ENCODE measurements around the gene R3HDML.

The R3HDML gene

GRCh38 chr20:44364780-44365179, 27.9 kb downstream of the R3HDML start:
- no peak for DNase-seq

DNA sequence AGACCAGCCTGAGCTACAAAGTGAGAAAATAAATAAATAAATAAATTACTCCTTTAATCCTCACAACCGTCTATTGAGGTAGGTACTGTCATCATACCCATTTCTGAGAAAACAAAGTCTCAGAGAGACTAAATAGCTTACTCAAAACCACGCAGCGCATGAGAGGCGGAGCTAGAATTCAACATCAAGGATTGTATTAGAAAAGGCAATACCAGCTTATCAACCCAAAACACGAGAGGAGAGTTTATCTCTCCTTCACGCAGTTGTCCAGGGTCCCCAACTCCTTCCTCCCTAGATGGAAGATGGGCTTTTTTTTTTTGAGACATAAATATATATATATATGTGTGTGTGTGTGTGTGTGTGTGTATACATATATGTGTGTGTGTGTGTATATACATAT, 30.9 kb downstream of the R3HDML start:
- DNase-seq = no peak

GRCh38 chr20:44370639-44371218, 33.9 kb downstream of the R3HDML start:
- peak; percentile 95 for DNase-seq

- no peak for DNase-seq
Measured at GRCh38 chr20:44382641-44383040, 45.8 kb downstream of the R3HDML start.

DNA sequence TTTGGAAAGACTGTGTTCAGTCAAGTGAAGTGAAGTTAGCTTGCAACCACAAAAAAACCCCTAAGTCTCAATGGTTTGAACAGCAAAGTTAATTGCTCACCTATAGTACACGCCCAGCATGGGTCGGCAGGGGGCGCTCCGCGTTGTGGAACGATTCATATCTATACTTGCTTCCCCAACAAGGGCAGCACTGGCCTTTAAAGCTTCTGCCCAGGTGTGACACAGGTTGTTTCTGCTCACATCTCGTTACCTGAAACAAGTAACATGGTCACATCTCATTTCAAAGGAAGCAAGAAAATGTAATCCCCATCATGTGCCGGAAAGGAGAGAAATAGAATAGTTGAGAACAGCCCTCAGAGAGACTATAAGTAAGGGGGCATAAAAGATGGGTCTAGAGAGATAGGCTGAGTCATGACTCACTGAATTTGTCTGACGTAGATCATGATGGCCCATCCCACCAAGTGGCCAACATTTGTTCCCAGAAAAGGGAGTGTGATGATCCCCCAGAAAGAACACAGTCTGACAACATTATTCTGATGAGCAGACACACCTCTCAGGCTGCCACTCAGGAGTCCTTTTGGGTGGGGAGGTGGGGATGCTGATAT, 47.7 kb downstream of the R3HDML start:
- peak; percentile 91 for DNase-seq

GRCh38 chr20:44388466-44389023, 51.7 kb downstream of the R3HDML start:
- peak; percentile 86 for DNase-seq

DNA sequence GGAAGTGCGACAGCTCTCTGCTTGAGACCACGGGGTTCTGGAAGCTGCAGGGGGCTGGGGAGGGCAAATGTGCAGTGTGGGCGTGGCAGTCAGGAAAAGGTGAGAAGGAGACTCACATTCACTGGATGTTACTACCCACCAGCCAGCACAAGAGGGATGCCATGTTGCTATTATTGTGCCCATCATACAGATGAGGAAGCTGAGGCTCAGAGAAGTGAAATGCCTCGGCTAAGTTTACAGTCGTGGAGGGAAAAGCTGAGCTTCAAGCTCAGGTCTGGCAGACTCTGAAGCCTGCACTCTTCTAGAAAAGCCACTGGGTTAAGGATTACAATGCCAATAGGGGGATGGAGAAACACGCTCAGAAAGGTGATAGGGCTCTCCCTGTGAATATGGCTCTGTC, 53.0 kb downstream of the R3HDML start:
- DNase-seq = no peak

DNA sequence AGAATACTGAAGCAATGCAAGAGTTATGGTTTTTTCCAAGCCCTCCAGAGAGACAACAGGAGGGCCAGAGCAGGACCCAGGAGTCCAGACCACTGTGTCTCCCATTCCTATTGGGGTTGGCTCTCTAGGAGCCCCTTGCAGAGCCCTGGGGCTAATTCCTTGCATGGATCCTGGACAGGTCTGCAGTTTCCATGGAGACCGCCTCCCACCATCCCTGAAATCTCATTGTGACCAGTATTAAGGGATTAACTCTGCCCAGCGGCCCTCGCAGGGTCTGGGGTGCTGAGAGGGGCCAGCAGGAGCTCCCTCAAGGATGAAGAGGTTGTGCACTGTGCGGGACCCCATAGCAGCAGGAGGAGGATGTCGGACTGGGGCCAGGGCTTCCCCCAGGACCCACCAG, 53.4 kb downstream of the R3HDML start:
- no peak for DNase-seq

GRCh38 chr20:44392088-44392775, 55.4 kb downstream of the R3HDML start:
- DNase-seq = no peak

GRCh38 chr20:44392776-44393607, 56.1 kb downstream of the R3HDML start:
- DNase-seq = peak; percentile 60

DNA sequence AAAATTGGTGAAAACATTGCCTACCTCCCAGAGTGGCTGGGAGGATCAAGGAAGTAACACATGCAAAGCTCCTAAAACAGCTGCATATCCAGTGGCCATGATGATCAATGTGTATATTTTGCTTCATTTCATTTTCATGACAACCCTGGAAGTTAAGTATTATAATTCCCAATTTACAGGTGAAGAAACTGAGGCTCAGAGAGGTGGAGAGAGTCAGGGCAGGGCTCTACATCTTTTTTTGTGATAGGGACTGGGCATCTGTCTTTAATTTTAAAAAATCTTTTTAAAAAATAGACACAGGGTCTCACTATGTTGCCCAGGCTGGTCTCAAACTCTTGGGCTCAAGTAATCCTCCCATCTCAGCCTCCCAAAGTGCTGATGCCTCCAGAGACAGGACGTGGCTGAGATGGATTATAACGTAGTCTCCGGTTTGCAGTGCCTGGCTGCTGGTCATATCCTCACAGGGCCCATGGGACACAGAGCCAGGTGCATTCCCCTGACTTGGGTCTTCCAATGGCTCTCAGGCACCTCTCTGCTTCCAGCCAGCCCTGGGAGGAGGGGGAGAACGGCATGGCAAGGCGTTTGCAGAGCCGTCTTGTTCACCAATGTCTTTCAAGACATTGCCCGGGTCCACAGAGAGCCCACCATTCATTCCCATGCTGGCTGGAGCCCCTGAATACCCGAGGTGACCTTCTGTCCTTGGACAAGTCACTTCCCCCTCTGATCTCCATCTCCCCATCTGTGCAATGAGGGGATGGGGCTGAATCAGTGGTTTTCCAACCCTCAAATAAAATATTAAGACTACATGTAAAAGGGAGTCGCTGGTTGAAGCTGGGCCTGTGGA, 57.0 kb downstream of the R3HDML start:
- no peak for DNase-seq

DNA sequence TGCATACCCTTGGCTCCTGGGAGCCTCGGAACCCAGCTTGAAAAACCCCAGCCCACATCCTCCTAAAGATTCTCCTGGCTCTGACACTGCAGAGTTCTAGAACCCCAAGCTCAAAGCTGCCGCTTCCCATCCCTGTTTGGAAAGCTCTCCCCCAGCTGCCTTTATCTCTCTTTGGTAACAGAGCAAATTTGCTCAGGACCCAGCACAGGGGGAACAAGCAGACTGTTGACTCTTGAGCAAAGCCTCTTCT, 57.5 kb downstream of the R3HDML start:
- peak; percentile 35 for DNase-seq

DNA sequence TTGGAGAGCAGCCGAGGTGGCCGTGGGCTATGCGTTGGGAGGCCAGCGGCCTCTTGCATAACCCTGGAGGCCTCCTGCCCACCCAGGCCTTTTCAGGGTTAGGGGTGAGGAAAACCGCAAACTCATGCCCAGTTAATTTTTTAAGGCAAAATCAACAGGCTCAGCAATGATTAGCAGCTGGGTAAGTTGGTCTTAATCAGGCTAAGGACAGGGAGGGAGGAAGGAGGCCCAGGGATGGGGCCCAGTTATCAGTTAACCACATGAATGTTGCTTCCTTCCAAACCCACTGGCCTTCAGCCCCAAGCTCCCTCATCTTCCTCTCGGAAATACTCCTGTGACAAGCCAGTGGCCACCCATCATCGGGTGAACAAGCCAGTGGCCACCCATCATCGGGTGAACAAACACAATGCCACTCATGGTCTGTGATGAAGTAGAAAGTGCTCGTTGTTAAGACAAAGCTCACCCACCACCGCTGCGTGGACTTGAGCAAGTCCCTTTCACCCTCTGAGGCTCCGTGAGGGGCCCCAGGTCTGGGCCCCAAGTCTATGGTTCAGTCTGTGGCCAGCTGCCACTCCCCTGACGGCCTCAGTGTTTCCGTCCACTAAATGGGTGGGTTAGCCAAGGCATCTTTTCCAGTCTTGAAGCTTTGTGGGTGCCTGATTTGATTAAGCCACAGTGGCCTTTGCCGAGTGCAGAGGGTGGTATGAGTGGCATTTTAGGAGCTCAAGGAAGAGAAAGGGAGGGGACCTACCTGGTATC, 58.0 kb downstream of the R3HDML start:
- DNase-seq = no peak

DNA sequence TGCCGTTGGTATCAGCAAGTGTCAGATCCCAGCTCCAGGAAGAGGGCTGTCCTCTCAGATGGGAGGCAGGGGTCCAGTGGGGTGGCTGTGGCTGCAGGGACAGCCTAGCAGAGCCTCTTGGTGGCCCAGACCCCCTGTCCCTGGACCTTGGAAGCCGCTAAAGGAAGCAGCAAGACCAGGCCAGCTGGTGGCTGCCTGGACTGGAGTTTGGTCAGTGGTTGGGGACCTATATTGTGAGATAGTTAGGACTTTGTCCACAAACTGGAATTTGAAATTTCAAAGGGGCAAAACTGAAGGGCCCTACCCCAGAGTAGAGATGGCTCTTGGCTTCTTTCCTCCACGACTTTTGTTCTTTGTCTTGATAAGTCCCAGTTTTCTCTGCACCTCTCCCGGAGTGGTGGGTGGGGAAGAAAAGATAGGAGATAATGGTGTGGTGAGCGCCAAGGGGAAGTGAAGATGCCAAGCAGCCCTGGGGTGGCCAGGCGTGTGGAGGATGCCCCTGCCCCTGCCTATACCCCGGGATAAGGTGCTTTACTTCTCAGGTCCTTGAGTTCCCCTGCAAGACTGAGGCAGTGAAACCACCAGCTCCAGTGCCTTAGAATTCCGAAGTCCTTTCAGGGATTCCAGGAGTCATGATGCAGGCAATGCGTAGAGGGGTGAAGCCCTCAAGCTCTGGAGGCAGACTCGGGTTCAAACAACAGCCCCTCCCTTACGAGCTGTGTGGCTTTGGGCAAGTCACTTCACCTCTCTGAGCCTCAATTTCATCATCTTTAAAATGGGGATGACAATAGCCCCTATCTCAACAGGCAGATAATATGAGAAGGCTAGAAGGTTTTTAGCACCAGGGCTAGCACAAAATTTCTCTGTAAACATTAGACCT, 58.9 kb downstream of the R3HDML start:
- DNase-seq = no peak

DNA sequence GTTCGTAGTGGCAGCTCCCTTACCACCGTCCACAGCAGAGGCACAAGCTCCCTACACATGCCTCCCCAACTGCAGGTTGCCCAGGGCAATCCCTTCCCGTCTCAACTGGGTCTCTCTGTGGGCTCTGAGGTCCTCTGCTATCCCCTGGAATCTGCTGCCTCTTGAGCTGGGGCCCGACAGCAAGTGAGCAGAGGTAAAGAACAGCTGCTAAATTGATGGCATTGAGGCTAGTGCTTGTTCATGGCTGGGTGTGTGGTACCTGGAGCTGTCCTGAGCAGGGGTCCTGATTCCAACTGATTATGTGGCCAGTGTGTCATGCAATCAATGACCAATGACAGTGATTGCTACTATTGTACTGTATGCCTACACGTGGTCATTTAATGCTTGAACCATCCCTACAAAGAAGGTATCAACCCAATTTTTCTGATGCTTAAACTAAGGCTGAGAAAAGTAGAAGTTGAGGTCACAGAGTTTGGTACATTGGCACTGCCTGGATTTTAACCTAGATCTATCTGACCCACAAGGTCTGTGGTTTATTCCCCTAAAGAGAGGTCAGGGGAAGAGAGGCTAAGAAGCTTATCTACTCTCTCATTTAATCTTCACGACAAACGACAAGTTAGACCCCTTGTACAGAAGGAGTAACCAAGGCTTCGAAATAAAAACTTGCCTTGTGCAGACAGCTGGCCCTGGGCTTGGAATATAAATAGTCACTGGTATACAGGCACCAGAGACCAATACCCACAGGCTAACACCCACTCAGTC, 59.7 kb downstream of the R3HDML start:
- DNase-seq = no peak

DNA sequence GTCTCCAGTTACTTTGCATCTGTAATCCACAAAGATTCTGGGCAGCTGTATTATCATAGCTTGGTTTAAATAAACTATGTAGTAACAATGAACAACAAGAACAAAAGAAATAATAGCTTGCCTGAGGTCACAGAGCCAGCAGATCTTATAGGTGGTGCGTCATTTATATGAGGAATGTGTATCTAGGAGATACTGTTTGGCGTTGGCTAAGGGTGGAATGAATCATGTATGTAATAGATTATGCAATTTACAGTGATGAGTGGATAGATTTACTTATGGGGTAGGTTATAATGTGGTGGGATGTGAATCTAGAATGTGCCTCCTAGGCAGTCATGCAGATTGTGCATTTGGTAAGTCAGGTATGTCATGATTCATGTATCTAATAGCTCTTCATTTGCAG, 61.5 kb downstream of the R3HDML start:
- DNase-seq = no peak

GRCh38 chr20:44399446-44399845, 62.6 kb downstream of the R3HDML start:
- no peak for DNase-seq

DNA sequence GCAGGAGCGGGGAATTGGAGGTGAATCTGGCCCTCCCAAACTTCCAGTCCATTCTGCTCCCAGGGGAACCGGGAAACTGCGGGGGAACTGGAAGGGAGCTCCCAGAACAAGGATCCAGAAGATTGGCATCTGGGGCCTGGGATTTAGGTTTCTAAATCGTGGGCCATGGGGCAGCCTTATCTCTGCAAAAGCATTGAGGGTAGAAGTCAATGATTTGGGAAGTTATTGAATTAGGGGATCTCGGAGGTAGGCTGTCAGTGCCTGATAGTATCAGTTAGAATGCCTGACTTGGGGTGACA, 63.8 kb downstream of the R3HDML start:
- DNase-seq = no peak
